Kidney tubule cell (primary cell): ENCODE measurements around the gene CASP14.
A peak's percentile ranks its signal among the peaks of the same experiment; 100 is the strongest.
"Not testable (repeated sequence)": the region's sequence is repeated elsewhere in the genome, so short reads cannot be mapped to it uniquely, and the experiment has no call there.

Experiments
- DNase-seq: peaks from one replicate; pipeline ENCODE4 v3.0.0-alpha.2; 2018; ENCODE audit warnings: low spot score

The CASP14 gene

DNA sequence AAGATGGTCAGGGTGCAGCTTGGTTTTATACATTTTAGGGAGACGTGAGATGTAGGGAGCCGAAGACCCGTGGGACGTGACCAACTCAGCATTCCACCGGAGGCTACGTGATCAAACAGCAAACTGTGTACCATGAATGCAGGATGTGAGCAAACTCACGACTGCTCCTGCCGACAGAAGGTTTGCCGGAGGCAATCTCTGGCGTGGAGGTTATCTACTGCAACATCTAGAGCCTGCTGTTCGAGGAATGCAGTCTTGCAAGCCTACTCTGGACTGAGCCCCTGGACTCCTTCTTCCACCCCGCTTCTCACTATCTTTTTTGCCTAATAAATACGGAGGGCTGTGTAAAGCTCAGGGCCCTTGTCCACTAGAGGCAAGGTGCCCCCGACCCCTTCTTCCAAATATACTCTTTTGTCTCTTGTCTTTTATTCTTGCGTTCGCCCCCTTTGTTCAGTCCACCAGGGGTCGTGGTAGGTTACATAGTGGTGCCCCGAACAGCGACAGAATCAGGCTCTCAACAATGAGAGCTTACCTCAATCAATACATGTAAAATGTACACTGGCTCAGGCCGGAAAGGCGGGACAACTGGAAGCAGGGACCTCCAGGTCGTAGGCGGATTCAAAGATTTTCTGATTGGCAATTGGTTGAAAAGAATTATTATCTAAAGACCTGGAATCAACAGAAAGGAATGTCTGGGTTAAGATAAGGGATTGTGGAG lies 23.8 kb downstream of the CASP14 start:
- peak; percentile 52 for DNase-seq

DNA sequence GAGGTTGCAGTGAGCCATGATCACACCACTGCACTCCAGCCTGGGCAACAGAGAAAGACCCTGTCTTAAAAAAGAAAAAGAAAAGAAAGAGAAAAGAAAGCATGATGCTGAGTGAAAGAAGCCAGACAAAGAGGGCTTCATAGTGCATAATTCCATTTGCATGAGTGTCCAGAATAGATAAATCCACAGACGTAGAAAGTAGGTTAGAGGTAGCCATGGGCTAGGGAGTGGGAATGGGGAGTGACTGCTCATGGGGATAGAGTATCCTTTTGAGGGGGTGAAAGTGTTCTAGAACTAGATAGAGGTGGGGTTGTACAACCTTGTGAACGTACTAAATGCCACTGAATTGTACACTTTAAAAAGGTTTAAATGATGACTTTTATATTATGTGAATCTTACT lies 25.1 kb downstream of the CASP14 start:
- DNase-seq = no peak

DNA sequence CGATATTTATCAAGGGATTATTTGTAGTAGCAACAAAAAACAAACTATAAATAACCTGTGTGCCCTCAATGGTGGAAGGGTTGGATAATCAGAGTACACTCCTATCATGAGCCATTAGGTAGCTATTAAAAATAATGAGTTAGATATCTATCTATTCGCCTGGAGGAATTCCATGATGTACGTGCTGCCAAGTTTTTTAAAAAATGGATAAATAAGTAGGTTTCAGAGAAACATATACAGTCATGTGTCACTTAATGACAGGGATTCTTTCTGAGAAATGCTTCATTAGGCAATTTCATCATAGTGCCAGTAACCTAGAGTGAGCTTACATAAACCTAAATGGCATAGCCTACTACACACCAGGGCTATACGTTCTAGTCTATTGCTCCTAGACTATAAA lies 26.5 kb downstream of the CASP14 start:
- DNase-seq = no peak

DNA sequence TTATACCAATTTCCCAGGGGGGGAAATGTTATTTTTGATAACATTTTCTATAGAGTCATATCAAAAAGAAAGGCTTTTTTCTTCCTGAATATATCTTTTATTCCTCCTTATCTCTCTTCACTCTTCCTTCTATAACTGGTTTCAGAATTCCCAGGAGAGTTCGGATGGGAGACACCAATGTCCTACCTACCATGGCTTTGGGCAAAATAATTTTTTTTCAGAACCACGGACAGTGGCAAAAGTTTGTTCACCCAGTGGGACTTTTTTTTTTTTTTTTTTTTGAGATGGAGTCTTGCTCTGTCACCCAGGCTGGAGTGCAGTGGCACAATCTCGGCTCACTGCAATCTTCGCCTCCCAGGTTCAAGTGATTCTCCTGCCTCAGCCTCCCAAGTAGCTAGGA lies 30.7 kb downstream of the CASP14 start:
- not testable (repeated sequence) for DNase-seq

DNA sequence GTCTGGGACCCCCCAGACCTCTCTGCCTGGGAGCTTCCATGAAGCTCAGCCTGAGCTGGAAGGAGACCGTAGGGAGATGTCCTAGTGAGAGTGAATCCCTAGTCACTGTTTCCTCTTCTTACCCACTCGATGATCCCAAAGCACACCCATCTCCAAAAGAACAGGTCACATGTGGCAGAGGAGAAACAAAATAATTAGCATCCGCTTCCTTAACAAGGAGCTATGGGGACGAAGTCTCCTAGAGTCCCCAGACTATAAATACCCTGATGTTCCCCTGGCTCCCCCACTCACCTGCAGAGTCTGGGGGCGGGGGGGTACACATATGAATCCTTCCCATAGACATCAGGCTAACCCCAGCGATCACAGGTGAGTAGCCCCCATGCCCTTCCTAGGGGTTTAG lies 32.6 kb downstream of the CASP14 start, which contains the start of gene OR1I1:
Gene OR1I1 (plus strand): TSS at position 301 of the 400 bp plus-strand sequence. CDS start 4,855 bp downstream, outside the sequence.
- DNase-seq = no peak

DNA sequence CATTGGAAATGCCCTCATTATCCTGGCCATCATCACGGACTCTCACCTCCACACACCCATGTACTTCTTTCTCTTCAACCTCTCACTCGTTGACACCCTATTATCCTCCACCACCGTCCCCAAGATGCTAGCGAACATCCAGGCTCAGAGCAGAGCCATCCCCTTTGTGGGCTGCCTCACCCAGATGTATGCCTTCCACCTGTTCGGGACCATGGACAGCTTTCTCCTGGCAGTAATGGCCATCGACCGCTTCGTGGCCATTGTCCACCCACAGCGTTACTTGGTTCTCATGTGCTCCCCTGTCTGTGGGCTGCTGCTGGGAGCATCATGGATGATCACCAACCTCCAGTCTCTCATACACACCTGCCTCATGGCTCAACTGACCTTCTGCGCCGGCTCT lies 37.9 kb downstream of the CASP14 start:
- no peak for DNase-seq

DNA sequence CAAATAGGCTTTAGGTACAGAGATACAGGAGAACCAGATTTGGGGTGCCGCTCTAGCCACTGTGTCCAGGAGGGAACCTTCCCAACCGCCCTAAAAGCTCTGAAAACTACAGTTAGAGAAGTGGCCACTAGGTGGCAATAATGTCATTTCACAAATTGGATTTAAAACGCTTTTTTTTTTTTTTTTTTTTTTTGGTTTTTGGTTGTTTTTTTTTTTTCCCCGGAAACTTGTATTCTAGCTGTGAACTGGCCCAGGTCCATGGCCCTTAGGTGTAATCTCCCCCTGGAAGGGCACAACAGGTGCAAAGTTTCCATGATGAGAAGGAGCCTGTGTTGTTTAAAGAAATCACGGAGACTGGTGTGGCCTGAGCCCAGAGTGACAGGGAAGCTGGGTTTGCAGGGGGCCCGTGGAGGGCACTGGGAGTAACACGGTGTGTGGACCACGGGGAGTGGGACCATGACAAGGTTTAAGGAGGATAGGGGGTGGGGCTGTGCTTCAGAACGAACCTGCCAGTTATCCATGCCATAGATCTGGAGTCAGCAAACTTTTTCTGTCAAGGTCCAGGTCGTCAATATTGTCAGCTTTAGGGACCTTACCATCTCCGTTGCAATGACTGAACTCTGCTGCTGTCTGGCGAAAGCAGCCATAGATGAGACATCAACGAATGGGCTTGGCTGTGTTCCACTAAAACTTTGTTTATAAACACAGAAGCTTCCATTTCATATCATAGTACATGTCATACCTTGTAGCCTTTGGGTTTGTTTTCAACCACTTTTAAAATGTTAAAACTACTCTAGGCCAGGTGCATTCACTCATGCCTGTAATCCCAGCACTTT lies 42.9 kb downstream of the CASP14 start:
- peak; percentile 69 for DNase-seq

DNA sequence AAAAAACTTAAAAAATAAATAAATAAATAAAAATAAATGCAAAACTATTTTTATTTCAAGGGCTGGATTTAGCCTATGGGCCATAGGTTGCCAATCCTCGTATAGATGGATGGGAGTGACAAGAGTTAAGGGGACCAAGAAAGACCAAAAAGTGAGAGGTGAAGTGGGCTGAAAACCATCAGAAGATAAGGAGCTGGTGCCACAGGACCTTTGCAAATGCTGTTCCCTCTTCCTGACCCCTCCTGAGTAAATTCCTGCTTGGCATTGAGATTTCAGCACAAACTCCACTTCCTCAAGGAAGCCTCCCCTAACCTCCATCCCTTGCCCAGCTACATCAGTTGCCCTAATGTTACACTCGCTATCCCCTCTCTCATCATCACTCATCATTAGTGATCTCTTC lies 43.7 kb downstream of the CASP14 start:
- no peak for DNase-seq

DNA sequence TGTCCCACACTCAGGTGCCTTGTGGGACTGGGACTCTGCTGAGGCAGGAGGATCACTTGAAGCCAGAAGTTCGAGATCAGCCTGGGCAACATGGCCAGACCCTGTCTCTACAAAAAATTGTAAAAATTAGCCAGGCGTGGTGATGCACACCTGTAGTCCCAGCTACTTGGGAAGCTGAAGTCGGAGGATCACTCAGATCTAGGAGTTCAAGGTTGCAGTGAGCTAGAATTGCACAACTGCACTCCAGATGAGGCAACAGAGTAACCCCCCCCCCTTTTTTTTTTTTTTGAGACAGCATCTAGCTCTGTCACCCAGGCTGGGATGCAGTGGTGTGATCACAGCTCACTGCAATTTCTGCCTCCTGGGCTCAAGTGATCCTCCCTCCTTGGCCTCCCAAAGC lies 46.9 kb downstream of the CASP14 start:
- no peak for DNase-seq

DNA sequence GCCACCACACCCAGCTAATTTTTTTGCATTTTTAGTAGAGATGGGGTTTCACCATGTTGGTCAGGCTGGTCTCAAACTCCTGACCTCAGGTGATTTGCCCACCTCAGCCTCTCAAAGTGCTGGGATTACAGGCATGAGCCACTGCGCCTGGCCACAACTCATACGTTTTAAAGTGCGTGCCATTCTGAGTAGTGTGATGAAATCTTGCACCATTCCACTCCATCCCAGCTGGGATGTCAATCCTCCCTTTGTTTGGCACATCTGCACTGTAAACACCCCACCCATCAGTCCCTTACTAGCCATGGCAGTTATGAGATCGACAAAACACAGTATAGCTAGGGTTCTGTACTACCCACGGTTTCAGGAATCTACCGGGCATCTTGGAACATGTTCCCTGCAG lies 48.7 kb downstream of the CASP14 start:
- DNase-seq = not testable (repeated sequence)

DNA sequence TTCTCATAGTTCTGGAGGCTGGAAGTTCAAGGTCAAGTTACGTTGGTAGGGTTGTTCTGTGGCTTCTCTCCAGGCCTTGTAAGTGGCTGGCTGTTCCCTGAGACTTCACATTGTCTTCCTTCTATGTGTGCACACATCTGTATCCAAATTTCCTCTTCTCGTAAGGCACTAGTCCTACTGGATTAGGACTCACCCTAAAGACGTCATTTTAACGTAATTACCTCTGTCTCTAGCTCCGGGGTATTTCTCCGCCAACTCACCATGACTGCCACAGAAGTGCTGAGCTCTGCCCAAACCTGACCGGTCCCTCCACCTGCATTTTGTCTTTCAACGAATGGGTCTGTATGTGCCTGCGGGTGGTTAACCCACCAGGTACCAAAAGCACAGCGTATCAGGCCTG lies 49.2 kb downstream of the CASP14 start:
- DNase-seq = no peak

DNA sequence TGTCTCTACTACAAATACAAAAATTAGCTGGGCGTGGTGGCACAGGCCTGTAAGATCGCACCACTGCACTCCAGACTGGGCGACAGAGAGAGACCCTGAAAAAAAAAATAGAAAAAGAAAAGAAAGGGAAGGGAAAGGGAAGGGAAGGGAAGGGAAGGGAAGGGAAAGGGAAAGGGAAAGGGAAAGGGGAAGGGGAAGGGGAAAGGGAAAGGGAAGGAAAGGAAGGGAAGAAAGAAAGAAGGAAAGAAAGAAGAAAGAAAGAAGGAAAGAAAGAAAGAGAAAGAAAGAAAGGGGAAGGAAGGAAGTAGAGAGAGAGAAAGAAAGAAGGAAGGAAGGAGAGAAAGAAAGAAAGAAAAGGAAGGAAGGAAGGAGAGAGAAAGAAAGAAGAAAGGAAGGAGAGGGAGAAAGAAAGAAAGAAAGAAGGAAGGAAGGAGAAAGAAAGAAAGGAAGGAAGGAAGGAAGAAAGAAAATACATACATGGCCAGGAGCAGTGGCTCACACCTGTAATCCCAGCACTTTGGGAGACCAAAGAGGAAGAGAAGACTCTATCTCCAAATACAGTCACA lies 49.8 kb downstream of the CASP14 start:
- DNase-seq = no peak

DNA sequence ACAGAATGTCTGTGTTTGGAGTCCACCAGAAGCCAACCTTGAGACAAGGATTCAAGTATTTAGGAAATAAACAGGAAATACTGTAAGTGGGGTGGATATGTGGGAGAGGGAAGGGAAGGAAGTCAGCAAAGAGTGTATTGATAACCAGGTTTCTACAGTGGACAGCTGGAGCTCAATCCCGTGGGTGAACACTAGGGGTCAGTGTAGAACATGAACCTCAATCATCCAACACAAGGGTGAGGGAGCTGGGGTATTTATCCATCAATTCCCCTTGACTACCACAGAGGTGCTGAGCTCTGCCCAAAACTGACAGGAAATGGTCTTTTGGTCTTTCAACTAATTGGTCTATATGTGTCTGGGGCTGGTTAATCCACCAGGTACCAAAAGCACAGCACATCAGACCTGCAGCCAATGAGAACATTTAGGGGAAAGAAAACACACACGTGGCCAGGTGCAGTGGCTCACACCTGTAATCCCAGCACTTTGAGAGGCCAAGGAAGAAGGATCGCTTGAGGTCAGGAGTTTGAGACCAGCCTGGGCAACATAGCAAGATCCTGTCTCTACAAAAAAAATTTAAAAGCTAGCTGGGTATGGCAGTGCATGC lies 52.3 kb downstream of the CASP14 start:
- peak; percentile 59 for DNase-seq

DNA sequence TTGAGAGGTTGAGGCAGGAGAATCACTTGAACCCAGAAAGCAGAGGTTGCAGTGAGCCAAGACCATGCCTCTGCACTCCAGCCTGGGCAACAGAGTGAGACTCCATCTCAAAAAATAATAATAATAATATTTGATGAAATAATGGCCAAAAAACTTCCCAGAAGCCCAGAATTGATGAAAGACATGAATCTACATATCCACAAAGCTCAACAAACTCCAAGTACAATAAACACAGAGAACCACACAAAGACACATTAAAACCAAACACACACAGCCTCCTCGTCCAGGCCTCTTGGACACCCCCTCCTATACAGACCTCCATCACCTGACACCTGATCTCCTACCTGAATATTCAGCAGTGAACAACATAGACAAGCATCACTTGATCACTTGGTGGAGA lies 54.7 kb downstream of the CASP14 start:
- DNase-seq = no peak

DNA sequence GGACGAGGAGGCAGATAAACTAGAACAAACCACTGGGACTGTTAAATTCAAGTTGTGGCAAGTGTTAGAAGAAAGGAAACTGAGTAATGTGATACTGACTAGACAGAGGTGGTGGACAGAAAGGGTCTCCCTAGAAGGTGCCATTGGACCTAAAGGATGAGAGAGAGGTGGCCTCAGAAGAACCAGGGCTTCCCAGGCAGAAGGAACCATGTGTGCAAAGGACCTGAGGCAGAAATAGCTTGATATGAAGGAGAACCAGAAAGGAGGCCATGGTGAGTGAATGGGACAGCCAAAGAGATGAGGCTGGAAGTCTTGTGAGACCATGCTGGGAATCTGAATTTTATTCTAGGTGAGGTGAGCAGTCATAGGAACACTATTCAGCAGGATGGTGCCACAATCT lies 55.1 kb downstream of the CASP14 start:
- DNase-seq = no peak

DNA sequence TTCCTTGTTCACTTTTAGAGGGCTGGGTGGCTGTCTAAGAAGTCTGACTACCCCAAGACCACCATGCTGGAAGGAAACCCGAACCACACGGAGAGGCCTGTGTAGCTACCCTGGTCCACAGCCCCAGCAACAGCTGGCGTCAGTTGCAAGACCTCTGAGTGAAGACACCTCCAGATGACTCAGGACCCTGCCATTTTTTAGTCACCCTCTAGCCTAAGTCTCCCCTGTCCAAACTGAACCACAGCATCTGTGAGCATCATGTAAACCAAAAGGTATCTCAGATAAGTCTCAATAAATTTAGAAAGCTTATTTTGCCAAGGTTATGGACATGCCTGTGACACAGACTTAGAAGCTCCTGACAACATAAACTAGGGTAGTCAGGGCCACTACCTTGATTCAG lies 55.8 kb downstream of the CASP14 start:
- no peak for DNase-seq

DNA sequence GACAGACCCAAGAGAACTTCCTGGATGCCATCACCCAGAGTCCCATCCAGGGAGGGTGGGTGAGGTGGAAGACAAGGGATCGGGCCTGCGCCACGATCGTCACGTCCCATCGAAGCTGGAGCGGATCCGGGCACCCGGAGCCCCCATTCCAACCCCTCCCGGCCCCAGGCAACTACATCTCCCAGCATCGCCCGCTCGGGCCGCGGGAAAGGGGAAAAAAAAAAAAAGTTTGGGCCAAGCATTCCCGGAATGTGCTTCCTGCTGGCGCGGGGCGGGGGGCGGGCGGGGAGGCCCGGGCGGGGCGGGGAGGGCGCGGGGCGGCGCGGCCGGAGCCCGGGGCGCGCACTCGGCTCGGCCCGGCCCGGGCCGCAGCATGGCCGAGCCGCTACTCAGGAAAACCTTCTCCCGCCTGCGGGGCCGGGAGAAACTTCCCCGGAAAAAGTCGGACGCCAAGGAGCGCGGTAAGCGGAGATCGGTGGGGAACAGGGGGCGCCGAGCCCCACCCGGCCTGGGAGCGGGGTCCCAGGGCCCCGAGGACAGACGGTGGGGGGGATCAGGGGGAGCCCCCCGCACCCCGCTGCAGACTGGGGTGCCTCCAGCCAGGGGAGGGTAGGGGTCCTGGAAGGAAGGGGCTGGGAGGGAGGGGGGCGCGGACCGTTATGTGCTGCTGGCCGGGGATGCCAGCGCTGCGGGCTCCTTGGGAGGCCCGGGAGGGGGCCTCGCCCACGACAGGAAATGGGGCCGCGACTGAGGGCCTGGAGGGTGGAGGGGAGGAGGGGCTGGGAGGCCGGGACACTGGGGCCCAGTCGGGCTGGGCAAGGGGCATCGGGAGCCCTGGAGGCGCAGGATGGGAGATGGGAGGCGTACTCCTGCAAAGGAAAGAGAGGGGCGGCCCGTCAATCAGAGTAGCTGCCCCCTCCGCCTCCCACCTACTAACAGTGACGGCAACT lies 58.1 kb downstream of the CASP14 start, which contains the start of gene SYDE1:
Gene SYDE1 (plus strand): TSS at position 341 of the 950 bp plus-strand sequence. CDS start 33 bp downstream, at position 374.
- peak; percentile 81 for DNase-seq
